Measurements from ENCODE around the gene GALNT15.

The GALNT15 gene

GRCh38 chr3:16187213-16187790 is 12.8 kb downstream of the GALNT15 start:
- no peak for DNase-seq (ENCODE audit: low spot score)

- no peak for DNase-seq (ENCODE audit: low spot score)
These were observed 13.6 kb downstream of the GALNT15 start for GRCh38 chr3:16188071-16188470.

DNA sequence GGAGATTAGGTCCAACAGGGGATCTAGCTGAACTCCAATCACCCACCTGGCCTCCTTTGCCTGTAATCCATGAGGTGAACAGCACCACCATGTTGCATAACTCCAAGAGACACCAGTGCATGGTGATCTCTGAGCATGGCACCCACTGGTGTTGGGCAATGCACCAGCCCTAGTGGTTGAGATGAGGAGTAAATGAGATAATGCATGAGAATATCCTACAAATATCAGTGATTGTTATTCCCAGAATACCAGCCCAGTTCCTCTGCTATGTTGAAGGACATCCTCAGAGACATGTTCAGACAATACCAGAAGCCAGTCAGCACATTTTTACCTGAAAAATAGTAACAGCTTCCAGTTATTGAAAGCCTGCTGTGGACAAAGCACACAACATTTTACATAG is 14.7 kb downstream of the GALNT15 start:
- DNase-seq (ENCODE audit: low spot score), result no peak

DNA sequence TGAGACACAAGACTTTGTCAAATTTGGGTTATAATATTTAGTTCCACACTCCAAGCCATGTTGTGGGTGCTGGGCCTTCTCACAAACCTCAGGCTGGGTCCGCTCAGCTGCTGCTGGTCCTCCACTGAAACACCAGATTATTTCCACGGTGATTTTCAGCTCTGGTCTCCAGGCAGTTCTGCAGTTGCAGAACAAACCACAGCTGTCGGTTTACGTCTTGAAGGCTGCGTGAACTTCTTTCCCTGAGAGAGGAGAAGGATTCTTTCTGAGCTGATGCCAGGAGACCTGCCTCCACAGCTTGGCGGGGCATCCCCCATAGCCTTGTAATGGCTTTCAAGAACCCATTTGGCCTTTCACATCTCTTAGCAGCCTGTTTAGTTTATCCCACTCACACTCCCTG is 16.2 kb downstream of the GALNT15 start:
- no peak for DNase-seq (ENCODE audit: low spot score)

GRCh38 chr3:16191591-16191990 is 17.1 kb downstream of the GALNT15 start:
- no peak for DNase-seq (ENCODE audit: low spot score)

GRCh38 chr3:16192176-16192811 is 17.8 kb downstream of the GALNT15 start:
- no peak for DNase-seq (ENCODE audit: low spot score)

GRCh38 chr3:16198427-16198826 is 23.9 kb downstream of the GALNT15 start:
- DNase-seq (ENCODE audit: low spot score), result no peak

- no peak for DNase-seq (ENCODE audit: low spot score)
These were observed 25.3 kb downstream of the GALNT15 start for GRCh38 chr3:16199769-16200168.

DNA sequence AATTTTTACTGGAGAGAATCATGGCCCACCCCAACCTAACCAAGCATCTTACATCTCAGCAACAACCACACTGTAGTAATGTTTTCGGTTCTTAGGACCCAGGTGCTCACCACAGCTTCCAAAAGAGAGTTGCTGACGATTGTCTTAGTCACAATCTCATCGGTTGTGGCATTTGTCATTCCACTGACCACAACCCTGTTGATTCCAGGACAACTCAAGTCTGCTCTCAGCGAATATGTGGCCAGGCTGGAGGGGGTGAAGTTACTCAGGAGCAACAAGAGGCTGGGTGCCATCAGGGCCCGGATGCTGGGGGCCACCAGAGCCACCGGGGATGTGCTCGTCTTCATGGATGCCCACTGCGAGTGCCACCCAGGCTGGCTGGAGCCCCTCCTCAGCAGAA is 25.9 kb downstream of the GALNT15 start:
- DNase-seq (ENCODE audit: low spot score), result peak; percentile 41

DNA sequence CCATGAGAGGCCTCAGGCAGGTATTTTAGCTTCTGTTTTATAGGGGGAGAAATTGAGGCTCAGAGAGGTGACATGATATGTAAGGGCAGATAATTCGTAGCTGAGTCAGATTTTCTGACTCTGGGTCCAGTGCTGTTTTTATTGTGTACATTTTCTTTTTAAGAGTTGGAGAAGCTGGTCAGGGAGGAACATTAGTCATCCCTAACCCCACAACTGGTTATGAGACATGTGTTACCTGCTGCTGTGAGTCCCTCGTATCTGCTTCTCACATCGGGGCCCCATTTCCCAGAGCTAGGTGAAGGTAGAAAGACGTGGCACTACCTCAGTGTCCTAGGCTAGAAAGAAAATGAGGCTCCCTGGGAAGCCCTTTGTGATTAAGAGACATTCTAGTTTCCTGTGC is 28.6 kb downstream of the GALNT15 start:
- peak; percentile 51 for DNase-seq (ENCODE audit: low spot score)

- DNase-seq (ENCODE audit: low spot score), result no peak
These were observed 29.5 kb downstream of the GALNT15 start for GRCh38 chr3:16203671-16204629.

- DNase-seq (ENCODE audit: low spot score), result no peak
These were observed 30.3 kb downstream of the GALNT15 start for GRCh38 chr3:16204751-16205150.

- DNase-seq (ENCODE audit: low spot score), result peak; percentile 21
These were observed 30.8 kb downstream of the GALNT15 start for GRCh38 chr3:16205156-16205870.

DNA sequence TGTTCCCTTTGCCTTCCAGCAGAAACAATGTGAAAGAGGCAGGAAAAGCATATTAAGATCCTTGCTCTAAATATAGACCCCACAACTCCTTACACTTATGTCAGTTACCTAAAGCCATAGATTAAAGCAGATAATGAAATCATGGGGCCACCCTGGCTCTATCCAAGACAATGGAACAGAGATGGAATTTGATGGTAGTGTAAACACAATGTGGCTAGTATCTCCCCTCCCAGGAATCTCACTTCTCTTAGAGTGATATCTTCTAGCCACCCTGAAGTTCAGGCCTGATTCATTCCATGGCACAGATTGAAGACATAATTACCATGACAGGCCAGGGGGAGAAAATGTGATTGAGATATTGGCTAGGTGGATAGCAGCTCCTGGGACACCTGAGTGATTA is 32.6 kb downstream of the GALNT15 start:
- DNase-seq (ENCODE audit: low spot score), result no peak

GRCh38 chr3:16211176-16211904 is 36.9 kb downstream of the GALNT15 start:
- peak; percentile 44 for DNase-seq (ENCODE audit: low spot score)

DNA sequence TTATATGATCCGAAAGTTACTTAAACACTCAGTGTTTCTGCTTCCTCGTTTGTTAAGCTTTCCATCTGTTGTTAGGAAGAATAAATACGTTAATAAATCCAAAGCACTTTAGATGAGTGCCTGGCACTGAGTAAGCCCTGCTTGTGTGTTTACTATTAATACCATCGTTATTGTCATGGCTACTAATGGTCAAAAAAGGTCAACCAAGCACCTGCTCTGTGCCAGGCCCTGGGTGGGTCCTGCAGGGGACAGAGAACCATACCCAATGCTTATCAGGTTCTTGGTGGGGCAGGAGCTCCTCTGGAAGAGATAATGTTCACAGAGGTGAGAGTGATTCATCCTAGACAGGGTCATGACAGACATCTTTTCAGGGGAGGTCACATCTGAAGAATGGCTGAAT is 39.9 kb downstream of the GALNT15 start:
- DNase-seq (ENCODE audit: low spot score), result no peak

- no peak for DNase-seq (ENCODE audit: low spot score)
These were observed 42.0 kb downstream of the GALNT15 start for GRCh38 chr3:16216373-16216935.

- DNase-seq (ENCODE audit: low spot score), result no peak
These were observed 45.3 kb downstream of the GALNT15 start for GRCh38 chr3:16219777-16220176.

DNA sequence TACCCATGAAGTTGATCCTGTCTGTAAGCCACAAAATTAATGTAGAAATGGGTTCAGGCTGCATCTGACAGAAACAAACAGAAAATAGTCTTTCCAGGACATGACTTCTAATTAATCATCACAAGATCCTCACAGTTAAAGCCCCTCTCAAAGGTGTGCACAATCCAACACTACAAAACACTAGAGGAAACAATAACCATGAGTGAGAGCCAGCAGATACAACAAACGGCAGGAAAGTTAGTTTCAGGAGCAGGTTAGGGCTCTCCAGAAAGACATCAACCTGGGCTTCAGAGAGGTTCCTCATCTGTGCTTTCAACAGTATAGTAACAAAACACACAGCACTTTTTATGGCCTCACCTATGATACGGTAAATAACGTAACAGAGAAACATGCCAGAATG is 47.5 kb downstream of the GALNT15 start:
- no peak for DNase-seq (ENCODE audit: low spot score)

DNA sequence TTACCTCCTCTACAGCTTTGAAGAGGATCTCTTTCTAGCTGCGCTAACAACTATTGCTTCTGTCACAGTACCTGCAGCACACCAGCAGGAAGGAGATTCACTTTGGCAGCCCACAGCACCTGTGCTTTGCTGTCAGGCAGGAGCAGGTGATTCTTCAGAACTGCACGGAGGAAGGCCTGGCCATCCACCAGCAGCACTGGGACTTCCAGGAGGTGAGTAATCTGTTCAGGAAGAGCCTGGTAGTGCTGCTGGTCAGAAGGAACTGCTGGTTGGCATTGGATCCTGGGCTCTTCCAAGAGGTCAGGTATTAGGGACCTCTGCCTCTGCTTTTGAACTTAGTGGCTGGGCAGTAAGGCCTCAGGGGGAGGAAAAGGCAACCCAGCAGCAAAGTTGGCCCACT is 48.1 kb downstream of the GALNT15 start:
- no peak for DNase-seq (ENCODE audit: low spot score)

DNA sequence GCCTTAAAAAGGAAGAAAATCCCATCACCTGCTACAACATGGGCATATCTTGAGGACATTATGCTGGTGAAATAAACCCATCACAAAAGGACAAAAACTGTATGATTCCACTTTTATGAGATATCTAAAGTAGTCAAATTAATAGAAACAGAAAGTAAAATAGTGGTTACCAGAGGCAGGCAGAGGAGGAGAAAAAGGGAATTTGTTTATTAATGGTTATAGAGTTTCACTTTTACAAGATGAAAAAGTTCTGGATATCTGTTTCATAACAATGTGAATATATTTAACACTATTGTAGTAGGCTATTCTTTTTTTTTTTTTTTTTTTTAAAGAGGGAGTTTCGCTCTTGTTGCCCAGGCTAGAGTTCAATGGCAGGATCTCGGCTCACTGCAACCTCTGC is 49.8 kb downstream of the GALNT15 start:
- DNase-seq (ENCODE audit: low spot score), result no peak
